GM21786 (cell line): ENCODE data around the gene HEPACAM2.

Source experiments
- ATAC-seq: cut with Tn5 transposase; IDR thresholded peaks from one replicate; pipeline ENCODE4 v1.9.1; 2021; ENCODE audit not compliant: unreplicated experiment

Gene HEPACAM2

DNA sequence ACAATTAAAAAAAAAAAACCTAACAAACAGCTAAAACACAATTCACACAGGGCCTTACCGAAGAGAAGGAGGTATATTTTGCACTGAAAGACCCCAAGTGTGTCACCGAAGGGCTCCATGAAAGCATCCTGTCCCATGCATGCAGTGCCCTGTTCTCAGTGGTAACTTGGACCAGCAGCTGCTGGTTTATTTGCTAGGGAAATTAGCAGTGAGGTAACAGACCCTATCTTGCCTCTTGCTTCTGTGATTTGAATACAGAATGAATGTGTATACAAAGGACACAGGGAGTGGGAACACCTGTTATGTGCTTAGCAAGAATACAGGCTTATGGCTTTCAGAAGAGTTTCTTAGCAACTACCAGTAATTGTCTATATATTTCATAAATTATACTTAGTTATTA, at the start of gene HEPACAM2:
HEPACAM2 (minus strand) TSS at position 160 of the 400 bp plus-strand sequence.
- no peak for ATAC-seq

DNA sequence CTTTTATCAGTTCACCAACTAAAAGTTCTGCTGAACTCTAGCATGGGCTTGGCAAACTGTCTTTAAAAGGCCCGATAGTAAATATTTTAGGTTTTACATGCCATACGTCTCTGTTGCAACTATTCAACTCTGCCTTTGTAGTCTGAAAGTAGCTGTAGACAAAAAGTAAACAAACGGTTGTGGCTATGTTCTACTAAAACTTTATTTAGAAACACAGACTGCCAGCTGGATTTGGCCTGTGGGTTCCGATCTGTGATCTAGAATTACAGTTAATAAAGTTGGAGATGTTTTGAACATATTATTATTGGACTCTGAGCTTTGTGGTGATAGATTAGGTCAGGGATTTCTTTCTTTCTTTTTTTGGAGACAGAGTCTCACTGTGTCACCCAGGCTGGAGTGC, 39.0 kb upstream of the HEPACAM2 start:
- no peak for ATAC-seq

DNA sequence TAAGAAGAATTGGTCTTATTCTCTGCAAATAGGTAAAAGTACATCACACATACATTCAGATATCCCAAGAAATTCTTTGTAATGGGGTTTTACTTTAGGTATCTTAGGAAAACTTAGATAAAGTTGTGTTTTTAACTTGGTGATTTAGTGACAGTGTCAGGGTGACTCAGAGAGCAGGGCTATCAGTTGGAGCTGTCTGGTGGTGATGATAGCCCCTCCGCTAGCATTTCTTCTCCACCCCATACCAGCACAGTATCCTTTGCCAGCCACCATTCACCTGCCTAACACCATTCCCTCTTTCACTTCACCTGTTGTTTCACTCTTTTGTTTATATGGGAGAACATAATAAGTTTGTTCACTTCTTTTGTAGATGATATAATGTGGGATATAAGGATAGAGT, 36.3 kb upstream of the HEPACAM2 start:
- ATAC-seq, result no peak

DNA sequence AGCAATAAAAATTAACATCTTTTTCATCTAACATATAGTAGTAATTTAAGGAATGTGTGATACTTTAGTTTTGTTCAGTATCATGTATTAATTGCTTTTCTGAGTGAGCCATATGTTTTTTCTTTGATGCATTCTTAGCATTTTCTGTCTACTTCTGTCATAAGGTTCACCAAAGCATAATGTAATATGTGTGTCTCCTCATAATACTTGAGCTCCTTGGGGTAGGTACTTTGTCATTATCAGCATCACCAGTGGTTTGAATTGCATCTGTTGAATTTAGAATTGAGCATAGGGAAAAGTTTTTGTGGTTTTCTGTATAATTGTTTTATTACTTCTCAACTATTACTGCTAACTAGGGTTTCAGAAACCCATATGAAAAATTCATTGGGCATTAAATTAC, 32.4 kb upstream of the HEPACAM2 start:
- ATAC-seq, result no peak

DNA sequence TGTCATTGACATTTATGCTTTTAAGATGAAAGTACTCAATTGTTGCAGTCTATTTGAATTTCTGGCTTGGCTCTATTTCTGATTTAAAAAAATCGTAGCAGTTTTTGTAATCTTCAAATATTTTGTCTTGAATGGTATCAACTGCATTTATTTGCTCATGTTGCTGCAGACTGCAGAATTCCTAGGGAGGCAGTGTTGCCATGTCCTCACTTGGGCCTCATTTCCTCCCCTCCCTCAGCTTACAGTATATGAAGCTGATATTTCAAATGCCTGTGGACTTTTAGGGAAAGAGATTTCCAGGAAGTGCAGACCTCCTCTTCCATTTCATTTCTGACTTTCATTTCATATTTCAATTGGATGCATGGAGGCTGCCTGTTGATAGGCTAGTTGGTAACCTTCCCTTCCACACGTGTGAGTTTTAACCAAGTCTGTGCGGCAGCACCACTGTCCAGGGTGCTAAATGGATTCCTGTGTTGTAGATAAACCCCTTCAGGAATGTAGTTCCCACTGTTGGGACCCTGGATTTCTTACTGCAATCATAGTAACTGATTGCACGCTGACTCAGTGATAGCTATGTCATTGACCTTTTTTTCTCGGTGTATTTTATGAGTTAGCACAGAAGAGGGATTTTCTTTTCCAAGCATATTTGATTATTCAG, 23.4 kb upstream of the HEPACAM2 start:
- ATAC-seq, result no peak

DNA sequence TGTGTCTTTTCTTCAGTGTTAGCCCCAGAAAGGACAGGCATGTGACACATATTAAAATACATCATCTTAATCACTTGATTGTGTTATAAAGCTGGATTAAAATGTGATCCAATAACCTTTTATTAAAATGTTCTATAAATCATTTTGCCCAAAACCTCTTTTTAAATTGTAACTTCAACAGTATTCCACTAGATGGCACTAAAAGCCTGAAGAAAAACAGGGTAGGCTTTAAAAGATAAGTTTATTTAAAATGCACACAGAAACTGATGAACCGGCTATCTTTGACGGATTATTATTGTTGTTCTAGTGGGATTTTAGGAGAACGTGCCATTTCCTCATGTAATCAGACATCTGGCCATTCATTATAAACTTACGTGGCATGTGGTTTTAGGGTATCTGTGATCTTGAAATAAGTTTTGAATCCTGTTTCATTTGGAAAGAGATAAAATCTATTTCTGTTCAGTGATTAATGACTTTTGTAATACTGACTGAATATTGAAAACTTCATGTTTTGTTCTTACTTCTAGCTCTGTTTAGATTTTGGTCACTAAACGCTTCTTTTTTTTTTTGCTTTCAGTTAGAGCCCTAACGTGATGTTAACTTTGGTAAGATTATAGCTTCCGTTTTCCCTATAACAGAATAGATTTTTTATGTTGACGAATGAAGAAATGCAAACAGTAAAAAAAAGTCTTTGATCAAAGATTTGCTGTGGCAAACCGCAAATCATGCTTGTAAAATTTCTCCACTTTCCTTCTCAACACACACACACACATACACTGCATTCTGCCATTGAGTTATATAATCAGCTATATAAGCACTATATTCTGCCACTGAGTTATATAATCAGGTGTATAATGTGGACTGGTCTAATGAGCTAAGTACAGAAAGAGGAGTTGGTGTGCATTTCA, 19.5 kb upstream of the HEPACAM2 start:
- no peak for ATAC-seq

DNA sequence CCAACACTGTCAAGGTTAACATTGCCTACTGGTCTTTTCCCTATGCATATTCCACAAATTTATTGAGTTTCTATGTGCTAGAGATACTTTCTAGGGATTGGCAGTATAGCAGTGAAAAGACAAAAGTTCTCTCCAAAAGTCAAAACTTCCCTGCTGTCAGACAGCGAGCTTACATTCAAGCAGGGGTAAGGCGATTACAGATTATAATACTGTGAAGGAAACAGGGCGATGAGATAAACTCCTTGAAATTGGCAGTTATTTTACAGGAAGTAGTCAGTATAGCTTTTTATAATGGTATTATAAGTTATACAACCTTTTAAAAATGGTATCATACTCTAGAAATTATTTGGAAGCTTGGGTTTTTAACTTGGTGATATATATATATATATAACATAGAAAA, 15.8 kb upstream of the HEPACAM2 start:
- no peak for ATAC-seq

DNA sequence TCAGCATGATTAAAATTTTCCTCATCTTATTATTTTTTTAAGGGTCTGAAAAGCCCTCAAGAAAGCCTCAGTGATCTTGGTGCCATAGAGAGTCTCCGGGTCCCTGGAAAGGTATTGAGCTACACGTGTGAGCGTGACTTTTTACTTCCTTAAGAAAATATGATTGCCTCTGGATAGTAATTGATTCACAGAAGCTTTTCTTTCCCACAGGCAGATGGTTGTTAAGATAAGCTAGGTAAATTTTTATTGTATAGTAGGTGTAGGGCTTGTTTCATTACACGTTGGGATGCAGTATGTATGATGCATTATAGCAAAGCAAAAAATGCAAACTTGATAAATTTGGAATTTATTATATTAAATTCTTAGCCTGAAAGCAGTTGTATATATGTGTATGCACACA, 13.6 kb upstream of the HEPACAM2 start:
- ATAC-seq, result no peak

DNA sequence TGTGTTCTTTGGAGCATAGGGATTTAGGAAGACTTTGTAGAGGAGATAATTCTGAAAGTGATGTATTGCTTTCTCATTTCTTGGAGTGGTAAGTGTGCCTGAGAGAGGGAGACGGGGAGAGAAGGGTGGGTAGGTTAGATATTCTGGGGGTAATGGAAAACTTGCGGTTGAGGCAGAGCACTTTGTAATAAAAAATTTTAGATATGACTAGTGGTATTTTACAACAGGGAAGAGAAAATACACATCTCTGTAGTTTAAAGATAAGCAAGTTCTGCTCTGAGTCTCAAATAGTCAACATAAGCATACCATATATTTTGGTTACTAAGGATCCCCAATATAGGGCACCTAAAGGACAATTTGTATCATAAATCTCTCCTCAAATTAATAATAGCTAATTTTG, 12.5 kb upstream of the HEPACAM2 start:
- ATAC-seq, result no peak

DNA sequence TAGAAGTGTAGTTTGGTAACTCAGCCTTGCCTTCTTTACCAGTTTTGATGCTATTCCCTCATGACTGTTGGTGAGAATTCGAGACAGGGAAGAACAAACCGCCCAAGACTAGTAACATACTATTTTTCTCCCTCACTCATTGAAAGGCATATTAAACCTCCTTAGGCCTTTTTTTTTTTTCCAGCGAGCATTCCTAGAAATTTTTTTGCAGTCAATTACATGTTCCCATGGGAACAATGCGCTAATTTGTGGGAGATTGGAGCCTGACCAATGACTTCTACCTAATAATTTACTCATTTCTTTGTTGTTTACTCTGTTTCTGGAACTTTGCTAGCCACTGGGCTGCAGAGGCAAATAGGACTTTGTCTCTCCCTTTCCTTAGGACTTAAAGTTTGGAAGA, 11.9 kb upstream of the HEPACAM2 start:
- no peak for ATAC-seq

DNA sequence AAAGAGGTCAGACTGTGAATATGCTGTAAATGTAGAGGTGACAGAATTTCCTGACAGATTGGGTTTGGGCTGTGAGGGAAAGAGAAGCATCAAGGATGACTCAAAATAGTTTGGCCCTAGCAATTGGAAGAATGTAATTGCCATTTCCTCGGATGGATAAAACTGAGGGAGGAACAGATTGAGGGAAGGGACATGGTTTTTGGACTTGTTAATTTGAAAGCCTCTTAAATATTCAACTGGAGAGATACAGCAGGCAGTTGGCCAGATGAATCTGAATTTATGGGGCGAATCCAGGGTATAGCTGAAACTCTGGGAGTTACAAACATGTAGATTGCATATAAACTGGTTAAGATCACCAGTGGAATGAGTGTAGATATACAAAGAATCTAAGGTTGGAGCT, 9.3 kb upstream of the HEPACAM2 start:
- no peak for ATAC-seq

DNA sequence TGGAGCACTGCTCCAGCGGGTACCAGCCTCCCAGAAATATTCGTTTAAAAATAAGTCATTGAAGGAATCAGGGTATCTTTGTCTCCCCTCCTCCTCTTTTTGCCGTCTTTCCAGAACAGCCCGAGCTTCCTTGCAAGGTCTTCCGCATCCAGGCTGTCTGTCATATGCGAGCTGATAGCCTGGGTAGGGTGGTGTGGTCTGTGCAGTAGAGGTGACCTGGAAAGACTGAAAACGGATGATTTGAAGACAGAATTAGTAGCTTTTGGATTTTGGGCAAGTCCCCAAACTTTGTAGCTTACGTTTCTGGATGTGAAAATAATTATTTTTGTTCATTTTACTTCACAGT, 6.4 kb upstream of the HEPACAM2 start:
- ATAC-seq, result peak; percentile 1

DNA sequence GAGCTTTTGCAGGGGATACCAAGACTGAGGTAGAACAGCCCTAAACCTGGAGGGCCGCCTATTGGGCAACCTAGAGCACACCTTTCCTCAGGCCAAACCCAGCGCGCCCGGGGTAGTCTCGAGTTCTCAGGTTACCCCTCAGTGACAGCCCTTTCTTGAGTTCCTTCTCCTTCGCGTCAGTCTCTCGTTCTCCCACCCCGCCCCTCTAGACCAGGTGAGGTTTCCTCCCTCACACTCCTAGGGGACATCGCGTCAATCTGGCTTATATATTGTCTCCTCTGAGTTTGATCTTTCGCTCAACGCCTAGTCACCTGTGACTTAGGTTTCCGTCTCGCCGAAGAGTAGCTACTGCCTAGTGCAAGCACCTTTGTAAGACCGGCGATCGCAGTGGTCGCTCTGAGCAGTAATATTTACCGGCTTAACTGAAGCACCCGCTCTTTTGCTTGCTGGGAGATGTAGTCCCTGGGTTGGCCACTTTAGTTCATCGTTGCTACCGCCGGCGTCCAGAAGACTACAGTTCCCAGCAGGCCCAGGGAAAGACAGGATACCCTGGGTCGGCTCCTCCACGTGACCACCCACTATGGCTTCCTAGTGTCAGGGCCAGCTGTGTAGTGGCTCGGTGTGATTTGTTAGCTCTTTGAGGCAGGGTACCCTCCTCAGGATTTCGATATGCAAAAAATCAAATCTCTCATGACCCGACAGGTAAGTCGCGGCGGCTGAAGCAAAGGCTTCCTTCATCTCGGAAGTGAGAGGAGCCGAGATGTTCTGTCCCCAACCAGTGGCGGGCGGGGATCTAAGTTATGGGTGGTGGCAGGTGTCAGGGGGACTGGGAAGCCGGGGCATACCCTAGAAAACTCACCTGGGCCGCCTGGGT, 5.8 kb upstream of the HEPACAM2 start, which contains the start of gene VPS50:
VPS50 (plus strand) TSS at position 568 of the 874 bp plus-strand sequence; CDS start at position 670, 102 bp downstream.
- peak; percentile 99 for ATAC-seq

DNA sequence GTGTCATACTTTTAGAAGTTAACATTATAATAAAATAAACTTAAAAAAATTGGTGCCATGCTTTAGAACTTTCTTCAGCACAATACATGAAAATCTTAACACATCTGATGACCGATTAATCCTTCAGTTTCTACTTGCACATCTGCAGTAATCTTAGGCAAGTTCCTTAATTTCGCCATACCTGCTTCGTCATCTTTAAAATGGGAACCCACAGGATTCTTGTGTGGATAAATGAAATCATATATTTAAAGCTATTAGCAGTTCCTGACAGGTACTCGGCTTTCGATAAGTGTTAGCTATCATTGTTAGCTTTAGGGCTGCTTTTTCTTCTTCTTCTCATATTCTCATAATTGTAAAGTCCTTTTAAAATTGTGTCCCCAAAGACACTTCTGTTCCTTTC, 5.0 kb upstream of the HEPACAM2 start:
- no peak for ATAC-seq

DNA sequence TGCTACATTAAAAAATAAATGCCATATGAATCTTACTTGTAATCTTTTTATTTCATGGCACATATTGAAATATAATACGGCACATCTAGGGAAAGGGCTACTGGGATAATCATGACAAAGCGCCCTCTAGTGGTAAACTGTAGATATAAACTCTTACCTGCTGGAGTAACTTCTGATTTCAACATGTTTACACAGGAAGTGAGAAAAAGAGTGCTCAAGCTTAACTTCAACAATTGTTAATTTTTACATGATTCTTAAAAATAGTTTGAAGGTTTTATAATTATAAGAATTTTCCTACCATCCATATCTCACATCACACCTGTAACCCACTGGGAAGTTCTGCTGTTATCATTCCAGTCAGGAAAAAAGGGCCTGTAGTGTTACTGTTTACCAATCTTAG, 2.0 kb upstream of the HEPACAM2 start:
- ATAC-seq, result peak; percentile 20

DNA sequence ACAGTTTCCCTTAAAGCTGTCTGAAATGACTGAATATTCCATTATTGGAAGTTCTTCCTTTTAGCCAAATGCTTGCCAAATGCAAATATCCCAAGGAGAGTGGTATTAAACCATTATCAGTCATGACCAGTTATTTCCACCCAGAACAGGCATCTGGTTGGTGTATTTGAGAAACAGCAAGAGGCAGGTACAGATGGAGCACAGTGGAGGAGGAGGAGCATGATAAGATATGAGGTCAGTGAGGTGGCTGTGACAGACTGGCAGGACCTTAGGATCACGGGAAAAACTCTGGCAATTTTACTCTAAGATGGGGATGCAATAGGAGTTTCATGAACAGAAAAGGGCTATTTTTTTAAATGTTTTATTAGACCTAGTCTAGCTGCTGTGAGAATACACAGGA, 6.4 kb downstream of the HEPACAM2 start:
- no peak for ATAC-seq

DNA sequence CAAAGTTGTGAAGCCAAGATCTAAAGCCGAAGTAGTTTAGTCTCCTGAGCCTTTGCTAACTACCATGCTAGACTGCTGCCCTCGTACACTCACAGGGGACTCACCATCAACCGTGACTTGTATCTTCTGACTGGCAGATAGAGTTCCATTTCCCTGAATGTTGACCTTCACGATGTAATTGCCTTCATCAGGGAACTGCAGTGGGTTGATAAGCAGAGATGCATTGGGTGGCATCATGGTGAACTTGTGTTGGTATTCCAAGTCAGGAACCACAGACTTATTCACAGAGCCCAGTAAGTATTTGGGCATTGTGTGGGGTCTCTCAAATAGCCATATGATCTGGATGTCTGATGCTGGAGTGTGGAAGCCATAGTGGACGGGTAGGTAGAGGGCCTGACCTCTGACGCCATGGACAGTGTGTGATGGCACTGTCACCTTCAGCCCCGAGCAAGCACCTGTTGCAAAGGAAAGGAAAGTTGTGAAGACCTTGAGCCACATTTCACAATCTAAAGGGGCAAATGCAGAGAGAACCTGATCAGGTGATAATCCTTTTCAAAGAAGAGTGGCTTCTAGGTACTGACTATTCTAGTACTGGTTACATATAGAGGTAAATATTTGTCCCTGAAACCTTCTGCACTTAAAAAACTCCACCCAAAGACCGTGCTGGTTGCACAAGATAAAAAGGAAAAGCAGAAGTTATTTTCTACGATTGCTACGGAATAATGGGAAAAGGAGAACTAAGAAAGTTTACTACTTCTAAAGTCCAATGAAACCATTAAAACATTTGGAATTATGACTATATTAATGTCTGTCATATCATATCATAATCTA, 7.1 kb downstream of the HEPACAM2 start:
- no peak for ATAC-seq

DNA sequence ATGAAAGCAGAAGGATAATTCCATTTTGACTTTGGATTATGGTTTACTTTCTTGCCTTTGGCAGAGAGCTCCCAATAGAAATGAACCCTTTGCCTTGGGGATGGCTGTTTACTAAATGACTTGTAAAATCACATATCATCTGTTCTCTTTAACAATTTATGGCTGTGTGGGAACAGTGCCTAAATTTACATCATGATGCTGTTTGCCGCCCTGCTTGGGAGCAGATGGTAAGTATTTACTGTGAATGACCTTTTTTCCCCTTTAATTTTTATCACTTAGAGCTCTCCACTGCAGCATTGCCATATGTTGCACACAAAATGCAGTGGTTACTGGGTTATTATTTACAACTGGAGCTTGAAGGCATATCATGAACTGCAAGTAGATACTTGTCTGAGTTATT, 13.4 kb downstream of the HEPACAM2 start:
- no peak for ATAC-seq

DNA sequence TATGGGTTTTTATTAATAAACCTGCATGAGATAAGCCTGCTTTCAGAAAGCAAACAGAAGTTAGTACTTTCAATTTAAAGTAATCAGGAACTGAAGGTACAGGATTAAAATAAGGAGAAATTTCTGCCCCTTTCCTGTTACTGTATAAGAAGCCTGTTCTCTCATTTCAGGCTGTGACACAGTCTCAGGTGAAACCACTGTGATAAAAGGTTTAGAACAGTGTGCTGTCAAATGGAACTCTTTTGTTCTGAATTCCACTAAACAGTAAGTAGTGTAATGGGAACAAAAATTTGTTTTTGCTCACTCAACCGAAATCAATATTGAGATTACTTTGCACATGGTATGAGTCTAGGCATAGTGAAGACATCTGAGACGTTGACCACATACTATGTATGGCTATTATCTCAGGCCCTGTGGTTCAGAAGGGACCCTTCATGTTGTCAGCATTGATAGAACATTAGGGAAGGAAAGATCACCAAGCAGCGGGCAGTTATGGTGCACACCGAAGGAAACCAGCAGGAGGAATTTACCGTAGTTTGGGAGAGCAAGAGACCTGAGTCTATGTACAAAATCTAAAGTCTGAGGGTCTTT, 14.9 kb downstream of the HEPACAM2 start:
- no peak for ATAC-seq

DNA sequence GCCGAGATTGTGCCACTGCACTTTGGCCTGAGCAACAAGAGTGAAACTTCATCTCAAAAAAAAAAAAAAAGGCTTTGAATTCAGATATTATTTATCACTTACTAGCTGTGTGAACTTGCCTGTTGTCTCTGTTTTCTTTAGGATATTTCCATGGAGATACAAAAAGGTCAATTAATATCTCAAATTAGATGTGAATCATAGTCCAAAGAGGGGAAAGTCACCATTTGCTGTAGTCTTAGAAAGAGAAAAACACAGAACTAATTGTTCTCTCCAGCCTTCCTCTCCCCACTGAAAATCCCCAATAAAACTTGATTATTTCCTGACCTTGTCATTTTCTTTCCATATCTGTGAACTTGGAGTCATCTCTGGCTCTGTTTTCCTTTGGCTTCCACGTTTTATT, 21.2 kb downstream of the HEPACAM2 start:
- ATAC-seq, result no peak
